Nephron (organoid): ENCODE measurements around the gene RET.

Experiments
- H3K27ac Mint-ChIP-seq, 3 experiments: 2 replicates each; pipeline ENCODE4 v1.8.0; 2020; ENCODE audit warnings: mixed read lengths in 3 of 3, mild to moderate bottlenecking in 2 of 3, moderate library complexity in 1 of 3
- H3K27me3 Mint-ChIP-seq: 2 replicates; pipeline ENCODE4 v1.8.0; 2021; ENCODE audit warnings: low read depth, mild to moderate bottlenecking, moderate library complexity, mixed read lengths
- H3K36me3 Mint-ChIP-seq: 2 replicates; pipeline ENCODE4 v1.8.0; 2020; ENCODE audit warnings: low read depth, mixed read lengths
- H3K4me1 Mint-ChIP-seq: 2 replicates; pipeline ENCODE4 v1.8.0; 2020; ENCODE audit warnings: mixed read lengths
- H3K4me3 Mint-ChIP-seq, 3 experiments: 2 replicates each; pipeline ENCODE4 v1.8.0; 2020; ENCODE audit warnings: mild to moderate bottlenecking in 3 of 3, mixed read lengths in 3 of 3, moderate library complexity in 2 of 3
- H3K9me3 Mint-ChIP-seq: 2 replicates; pipeline ENCODE4 v1.8.0; 2020; ENCODE audit warnings: mixed read lengths
- CTCF ChIP-seq, 3 experiments: fragments of 200-600 bp; sonication (generic); IDR thresholded peaks; one replicate each; pipeline ENCODE4 v1.5.0; 2021; ENCODE audit warnings: antibody characterized with exemption in 3 of 3; ENCODE audit not compliant: unreplicated experiment in 3 of 3

Gene RET

GRCh38 chr10:43120116-43120928, 43.5 kb downstream of the RET start:
- Mint-ChIP-seq H3K4me1 (peaks cover 16% of the 10 kb centered on the region), H3K36me3 (no peaks in the 10 kb centered on the region), H3K27ac (no peak overlapping the region), H3K4me3 (no peak overlapping the region), H3K27me3 (peaks cover 10% of the 10 kb centered on the region), H3K9me3 (no peaks in the 10 kb centered on the region)
- TF ChIP-seq CTCF (IDR thresholded peaks at IDR 0.05; ENCODE audit: unreplicated experiment in 3 of 3): no peak

DNA sequence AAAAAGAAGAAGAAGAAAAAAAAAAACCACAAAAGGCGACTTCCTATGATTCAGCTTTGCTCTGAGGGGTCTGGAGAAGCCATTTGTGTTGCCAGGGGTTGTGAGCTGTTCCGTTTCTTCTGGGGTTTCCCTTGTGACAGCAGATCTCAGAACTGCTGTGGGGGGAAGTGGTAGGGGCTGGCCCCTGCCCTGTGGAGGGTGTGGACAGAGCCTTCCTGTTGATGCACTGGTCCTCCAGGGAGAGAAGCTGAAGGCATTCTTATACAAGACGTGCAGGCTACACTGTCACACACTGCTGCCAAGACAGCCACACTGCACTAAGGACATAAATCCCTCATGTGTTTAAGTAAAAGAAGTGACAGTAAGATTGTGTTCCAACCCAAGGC, 44.1 kb downstream of the RET start:
- no peak for TF ChIP-seq CTCF (IDR thresholded peaks at IDR 0.05; ENCODE audit: unreplicated experiment in 3 of 3)
- H3K9me3 Mint-ChIP-seq: no peaks in the 10 kb centered on the region
- no peaks in the 10 kb centered on the region for H3K36me3 Mint-ChIP-seq
- no peak overlapping the region for H3K4me3 Mint-ChIP-seq
- peak overlapping the region in 1 of 3 experiments; percentile 24 for H3K27ac Mint-ChIP-seq
- peaks cover 15% of the 10 kb centered on the region for H3K27me3 Mint-ChIP-seq
- H3K4me1 Mint-ChIP-seq: peaks cover 16% of the 10 kb centered on the region

DNA sequence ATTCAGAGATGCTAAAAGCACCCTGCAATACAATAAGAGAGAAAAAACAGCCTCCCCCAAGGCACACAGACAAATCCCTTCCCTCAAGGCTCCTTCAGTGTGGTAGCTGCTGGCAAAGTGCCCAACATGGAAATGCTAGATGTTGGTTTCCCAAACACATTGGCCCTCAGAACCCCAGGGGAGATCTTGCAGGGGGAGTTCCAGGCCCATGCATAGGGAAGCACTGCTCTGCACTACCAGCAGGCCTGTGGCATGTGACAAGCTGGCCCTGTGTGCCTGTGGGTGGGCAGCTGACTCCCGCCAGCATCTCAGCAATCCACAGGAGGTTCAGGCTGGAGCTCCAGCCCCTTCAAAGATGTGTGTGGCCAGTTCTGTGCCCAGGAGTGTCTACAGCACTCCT, 44.6 kb downstream of the RET start:
- no peak for TF ChIP-seq CTCF (IDR thresholded peaks at IDR 0.05; ENCODE audit: unreplicated experiment in 3 of 3)
- Mint-ChIP-seq H3K27me3 (peaks cover 15% of the 10 kb centered on the region), H3K9me3 (no peaks in the 10 kb centered on the region), H3K36me3 (no peaks in the 10 kb centered on the region), H3K4me1 (peaks cover 16% of the 10 kb centered on the region), H3K4me3 (no peak overlapping the region), H3K27ac (peak overlapping the region in 1 of 3 experiments; percentile 24)

DNA sequence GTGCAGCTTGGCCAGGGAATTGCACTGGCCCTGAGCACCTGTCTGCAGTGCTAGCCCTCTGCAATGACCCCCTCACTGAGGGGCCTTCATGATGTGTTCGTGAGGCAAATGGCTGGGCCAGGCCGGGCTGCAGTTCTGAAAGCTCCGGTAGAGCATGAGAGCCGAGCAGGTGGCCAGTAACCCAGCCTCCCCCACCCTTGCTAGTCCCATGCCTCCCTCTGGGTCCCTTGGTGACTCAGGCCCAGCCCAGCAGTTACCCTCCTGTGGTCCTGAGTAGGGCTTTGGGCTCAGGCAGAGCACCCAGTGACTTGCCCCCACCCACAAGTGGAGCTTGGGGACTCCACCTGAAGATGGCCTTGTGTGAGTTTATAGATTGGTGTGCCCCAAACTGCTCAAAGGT, 45.2 kb downstream of the RET start:
- Mint-ChIP-seq H3K4me1 (peaks cover 16% of the 10 kb centered on the region), H3K4me3 (no peak overlapping the region), H3K27ac (no peak overlapping the region), H3K9me3 (no peaks in the 10 kb centered on the region), H3K27me3 (peaks cover 15% of the 10 kb centered on the region), H3K36me3 (no peaks in the 10 kb centered on the region)
- no peak for TF ChIP-seq CTCF (IDR thresholded peaks at IDR 0.05; ENCODE audit: unreplicated experiment in 3 of 3)

DNA sequence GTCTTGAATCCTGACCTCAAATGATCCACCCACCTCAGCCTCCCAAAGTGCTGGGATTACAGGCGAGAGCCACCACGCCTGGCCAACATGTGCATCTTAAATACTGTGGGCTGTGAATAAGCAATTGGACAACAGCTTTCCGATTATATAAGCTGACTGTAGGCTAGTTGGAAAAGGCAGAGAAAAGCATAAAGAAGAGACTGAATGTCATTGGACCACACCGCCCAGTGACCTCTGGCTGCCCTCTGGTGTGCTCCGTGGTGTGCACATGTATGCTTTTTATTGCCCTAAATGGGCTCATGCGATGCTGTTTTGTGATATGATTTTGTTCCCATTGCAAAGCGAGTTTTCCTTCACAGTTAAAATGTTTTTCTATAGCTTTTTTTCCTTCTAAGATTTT, 46.0 kb downstream of the RET start:
- no peaks in the 10 kb centered on the region for H3K9me3 Mint-ChIP-seq

More for the DNA sequence above, 46.0 kb downstream of the RET start:
- TF ChIP-seq CTCF (IDR thresholded peaks at IDR 0.05; ENCODE audit: unreplicated experiment in 3 of 3): no peak
- peaks cover 16% of the 10 kb centered on the region for H3K4me1 Mint-ChIP-seq
- H3K27ac Mint-ChIP-seq: no peak overlapping the region
- H3K27me3 Mint-ChIP-seq: peaks cover 15% of the 10 kb centered on the region
- no peaks in the 10 kb centered on the region for H3K36me3 Mint-ChIP-seq
- no peak overlapping the region for H3K4me3 Mint-ChIP-seq
